Esophagus (tissue), 2 donors: ENCODE results near the gene LAMC2. TPM values are rescaled to one million over a fixed set of nuclear protein-coding genes. Genes with fewer than 3 reads are reported as not detected.
A peak's percentile ranks its signal among the peaks of the same experiment; 100 is the strongest.

Experiments used
- H3K27ac ChIP-seq, 2 donors: one replicate each; pipeline ENCODE4 v1.5.1; 2013; ENCODE audit warnings: low read depth in 2 of 2, mild to moderate bottlenecking in 2 of 2, inconsistent platforms in 1 of 2, low read length in 1 of 2, moderate library complexity in 1 of 2
- H3K27me3 ChIP-seq, 2 donors: one replicate each; pipeline ENCODE4 v1.6.1; 2013; ENCODE audit warnings: low read length in 2 of 2, control low read depth in 1 of 2, mild to moderate bottlenecking in 1 of 2; ENCODE audit not compliant: insufficient read depth in 2 of 2, control insufficient read depth in 1 of 2
- H3K36me3 ChIP-seq, 2 donors: one replicate each; pipeline ENCODE4 v1.6.1; 2013; ENCODE audit warnings: low read length in 1 of 2; ENCODE audit not compliant: control insufficient read depth in 2 of 2, insufficient read depth in 2 of 2
- H3K4me1 ChIP-seq, 2 donors: one replicate each; pipeline ENCODE4 v1.6.1; 2013; ENCODE audit warnings: low read length in 1 of 2; ENCODE audit not compliant: control insufficient read depth in 2 of 2, insufficient read depth in 2 of 2
- H3K4me3 ChIP-seq, 2 donors: one replicate each; pipeline ENCODE4 v1.5.1; 2013; ENCODE audit warnings: low read length in 2 of 2, mild to moderate bottlenecking in 2 of 2, low read depth in 1 of 2, moderate library complexity in 1 of 2
- H3K9me3 ChIP-seq, 2 donors: one replicate each; pipeline ENCODE4 v1.6.1; 2013; ENCODE audit warnings: mild to moderate bottlenecking in 2 of 2, low read depth in 1 of 2, low read length in 1 of 2, moderate library complexity in 1 of 2; ENCODE audit not compliant: control insufficient read depth in 2 of 2, insufficient read depth in 1 of 2
- WGBS, 2 donors: extraction: QIAGEN DNeasy Blood & Tissue Kit; methylation state at CpG; one replicate each; pipeline ENCODE4 v1.1.7; 2013; 5-methylcytosine and 5-hydroxymethylcytosine counted together
- polyA plus RNA-seq, 2 donors: library from polyadenylated mRNA; stranded (reverse); fragments of 200-250 nt; gene quantifications; one replicate each; pipeline ENCODE4 v1.2.3, GENCODE V29; 2013
- donor health status: healthy with polysubstance abuse.
- donor health status: Bipolar disorder and iron deficiency.

LAMC2 gene
- polyA plus RNA-seq, 2 donors: 4.2 to 4.3 TPM

- Histone ChIP-seq H3K27me3 (no peaks in the 10 kb centered on the region), H3K4me1 (no peaks in the 10 kb centered on the region), H3K9me3 (peaks cover 0 to 2% of the 10 kb centered on the region in 2 donors), H3K4me3 (no peak overlapping the region), H3K36me3 (no peaks in the 10 kb centered on the region), H3K27ac (no peak overlapping the region)
- WGBS, 2 donors: 65 to 75% methylated on average over 4 of the region's 4 CpGs
These were observed 21.1 kb upstream of the LAMC2 start for GRCh38 chr1:183164963-183165362.

DNA sequence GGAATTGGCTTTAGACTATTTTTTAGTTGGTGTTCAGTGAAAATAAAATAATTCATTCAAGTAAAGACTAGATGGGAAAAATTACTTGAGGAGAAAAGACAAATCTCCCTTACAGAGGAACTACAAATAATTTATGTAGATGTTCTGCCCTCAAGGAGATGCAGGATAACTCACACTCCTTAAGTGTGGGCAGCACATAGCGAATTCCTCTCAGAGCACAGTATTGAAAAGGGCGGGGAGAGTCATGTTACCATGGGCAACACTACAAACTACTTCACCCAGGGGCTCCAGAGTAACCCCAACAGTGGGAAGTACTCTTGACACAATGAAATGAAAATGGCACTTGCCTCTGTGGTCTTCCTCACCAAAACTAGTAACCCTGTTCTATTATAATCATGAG lies 20.6 kb upstream of the LAMC2 start:
- no peaks in the 10 kb centered on the region for H3K36me3 ChIP-seq
- WGBS, 2 donors: 77 to 85% methylated on average over 2 of the region's 2 CpGs
- H3K9me3 ChIP-seq: peaks cover 0 to 2% of the 10 kb centered on the region in 2 donors

GRCh38 chr1:183166454-183166853 lies 19.6 kb upstream of the LAMC2 start:
- Histone ChIP-seq H3K9me3 (no peaks in the 10 kb centered on the region), H3K4me3 (no peak overlapping the region), H3K36me3 (no peaks in the 10 kb centered on the region), H3K4me1 (no peaks in the 10 kb centered on the region), H3K27ac (no peak overlapping the region), H3K27me3 (no peaks in the 10 kb centered on the region)
- 97 to 100% methylated on average over 2 of the region's 2 CpGs for WGBS, 2 donors

More for the DNA sequence above, 20.6 kb upstream of the LAMC2 start:
- H3K4me1 ChIP-seq: no peaks in the 10 kb centered on the region
- no peak overlapping the region for H3K27ac ChIP-seq
- H3K27me3 ChIP-seq: no peaks in the 10 kb centered on the region
- no peak overlapping the region for H3K4me3 ChIP-seq

DNA sequence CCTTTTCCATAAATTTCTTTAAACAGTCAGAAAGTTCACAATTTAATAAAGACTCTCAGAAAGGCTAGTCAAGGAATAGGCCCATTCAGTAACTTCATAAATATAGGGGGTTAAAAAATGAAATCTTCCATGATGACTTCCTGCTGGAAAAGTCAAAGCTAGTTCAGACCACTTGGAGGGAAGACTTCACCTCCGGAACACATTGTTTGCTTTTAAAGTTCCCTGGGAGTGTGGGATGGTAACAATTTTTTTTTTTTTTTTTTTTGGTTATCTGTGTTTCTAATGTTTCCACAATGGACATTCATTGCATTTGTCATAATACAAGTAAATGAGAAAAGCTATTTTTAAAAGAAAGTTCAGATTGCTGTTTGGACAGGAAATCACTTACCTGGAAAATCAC lies 18.4 kb upstream of the LAMC2 start:
- no peaks in the 10 kb centered on the region for H3K4me1 ChIP-seq
- H3K27me3 ChIP-seq: no peaks in the 10 kb centered on the region
- H3K27ac ChIP-seq: no peak overlapping the region
- no peaks in the 10 kb centered on the region for H3K36me3 ChIP-seq
- no peaks in the 10 kb centered on the region for H3K9me3 ChIP-seq
- 72 to 74% methylated on average over 1 of the region's 1 CpG for WGBS, 2 donors
- H3K4me3 ChIP-seq: no peak overlapping the region

GRCh38 chr1:183168308-183168707 lies 17.8 kb upstream of the LAMC2 start:
- Histone ChIP-seq H3K4me3 (no peak overlapping the region), H3K27me3 (no peaks in the 10 kb centered on the region), H3K27ac (no peak overlapping the region), H3K4me1 (no peaks in the 10 kb centered on the region), H3K36me3 (no peaks in the 10 kb centered on the region), H3K9me3 (no peaks in the 10 kb centered on the region)
- 52 to 60% methylated on average over 3 of the region's 3 CpGs for WGBS, 2 donors

- Histone ChIP-seq H3K27ac (no peak overlapping the region), H3K4me3 (no peak overlapping the region)
- 85% methylated on average over 2 of the region's 2 CpGs for WGBS, 2 donors
These were observed 12.2 kb upstream of the LAMC2 start for GRCh38 chr1:183173828-183174227.

DNA sequence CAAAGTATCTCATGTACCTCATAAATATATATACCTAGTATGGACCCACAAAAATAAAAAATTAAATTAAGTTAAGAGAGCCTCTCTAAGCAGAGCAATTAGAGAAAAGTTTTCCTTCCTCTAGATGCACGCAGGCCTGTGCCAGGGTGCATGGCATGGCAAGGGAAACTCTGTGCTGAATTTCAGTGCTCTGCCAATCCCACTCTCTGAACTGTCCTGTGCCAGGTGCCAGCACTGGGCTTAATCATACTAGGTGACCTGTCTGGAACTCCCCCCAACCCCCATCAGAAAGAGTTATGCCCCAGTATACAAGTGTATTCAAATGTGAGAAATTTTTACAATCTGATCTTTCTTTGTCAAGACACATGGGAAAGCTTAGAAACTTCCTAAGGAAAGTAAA lies 10.4 kb upstream of the LAMC2 start:
- no peaks in the 10 kb centered on the region for H3K27me3 ChIP-seq
- H3K4me1 ChIP-seq: no peaks in the 10 kb centered on the region
- H3K4me3 ChIP-seq: no peak overlapping the region
- 61 to 68% methylated on average over 1 of the region's 1 CpG for WGBS, 2 donors
- no peak overlapping the region for H3K27ac ChIP-seq
- H3K36me3 ChIP-seq: no peaks in the 10 kb centered on the region
- H3K9me3 ChIP-seq: no peaks in the 10 kb centered on the region

More at GRCh38 chr1:183173828-183174227, 12.2 kb upstream of the LAMC2 start:
- no peaks in the 10 kb centered on the region for H3K36me3 ChIP-seq
- no peaks in the 10 kb centered on the region for H3K27me3 ChIP-seq
- no peaks in the 10 kb centered on the region for H3K9me3 ChIP-seq
- no peaks in the 10 kb centered on the region for H3K4me1 ChIP-seq

DNA sequence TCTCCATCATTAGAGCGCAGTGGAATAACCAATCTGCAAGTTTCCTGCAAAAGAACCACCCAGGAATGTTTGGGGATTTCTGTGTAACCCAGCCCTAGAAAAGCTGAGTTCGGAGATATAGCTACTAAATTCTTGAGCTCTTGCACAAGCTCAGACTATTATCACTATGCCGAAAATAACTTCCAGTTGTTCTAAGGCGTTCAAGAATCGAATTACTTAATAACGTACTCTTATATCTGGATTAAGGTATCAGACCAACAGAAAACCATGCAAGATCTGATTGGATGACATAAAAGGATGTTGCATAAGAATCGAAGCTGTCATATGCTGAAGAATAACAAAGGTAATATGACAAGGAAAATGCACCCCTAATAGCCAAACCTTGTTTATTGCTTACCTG lies 7.5 kb upstream of the LAMC2 start:
- H3K27me3 ChIP-seq: no peaks in the 10 kb centered on the region
- H3K27ac ChIP-seq: no peak overlapping the region
- WGBS, 2 donors: 76 to 77% methylated on average over 7 of the region's 7 CpGs
- H3K9me3 ChIP-seq: no peaks in the 10 kb centered on the region
- H3K4me3 ChIP-seq: no peak overlapping the region
- no peaks in the 10 kb centered on the region for H3K36me3 ChIP-seq
- no peaks in the 10 kb centered on the region for H3K4me1 ChIP-seq

GRCh38 chr1:183179033-183179432 lies 7.0 kb upstream of the LAMC2 start:
- Histone ChIP-seq H3K27ac (no peak overlapping the region), H3K36me3 (no peaks in the 10 kb centered on the region), H3K27me3 (no peaks in the 10 kb centered on the region), H3K4me3 (no peak overlapping the region), H3K9me3 (no peaks in the 10 kb centered on the region), H3K4me1 (no peaks in the 10 kb centered on the region)
- WGBS, 2 donors: 82 to 89% methylated on average over 2 of the region's 2 CpGs

DNA sequence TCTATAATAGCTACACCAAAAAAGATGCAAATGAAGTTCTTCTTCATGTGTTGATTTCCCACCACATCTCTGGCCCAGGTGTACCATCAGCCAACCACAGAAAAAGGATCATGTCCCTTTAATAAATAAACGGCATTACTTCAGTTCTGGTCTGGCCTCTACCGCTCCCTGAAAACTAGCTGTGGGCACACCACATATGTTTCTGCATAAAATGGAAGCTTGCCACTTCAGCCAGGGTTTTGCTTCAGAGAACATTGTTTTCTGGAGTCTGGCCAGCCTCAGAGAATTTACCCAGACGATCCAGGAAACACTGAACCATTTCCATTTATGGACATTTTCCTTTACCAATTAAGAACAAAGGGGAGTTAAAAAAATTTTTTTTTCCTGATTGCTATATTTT lies 5.8 kb upstream of the LAMC2 start:
- H3K9me3 ChIP-seq: no peaks in the 10 kb centered on the region
- WGBS, 2 donors: 11 to 14% methylated on average over 3 of the region's 3 CpGs
- no peaks in the 10 kb centered on the region for H3K4me1 ChIP-seq
- H3K4me3 ChIP-seq: no peak overlapping the region
- H3K27me3 ChIP-seq: no peaks in the 10 kb centered on the region
- peak overlapping the region in 1 of 2 donors; percentile 22 for H3K27ac ChIP-seq
- H3K36me3 ChIP-seq: no peaks in the 10 kb centered on the region
